Neural cell (in vitro differentiated cells): Measurements from ENCODE around the gene HOXB4. TPM values are rescaled to one million over a fixed set of nuclear protein-coding genes. Genes with fewer than 3 reads are reported as not detected.

ENCODE experiments used
- H2AFZ ChIP-seq: fragments of 200-600, 300-800 bp; sonication (generic), shearing (Covaris generic); 2 replicates; pipeline ENCODE4 v1.6.0; 2014; ENCODE audit warnings: low read depth, mild to moderate bottlenecking, antibody characterized with exemption, low read length, moderate library complexity
- H3F3A ChIP-seq: fragments of 200-600 bp; shearing (Covaris generic); 2 replicates; pipeline ENCODE4 v1.6.1; 2016; ENCODE audit warnings: mild to moderate bottlenecking, moderate library complexity, mixed read lengths, antibody characterized with exemption, low read length; ENCODE audit not compliant: insufficient read depth, poor library complexity, severe bottlenecking
- H3K27ac ChIP-seq: fragments of 200-600, 300-800 bp; sonication (generic), shearing (Covaris generic); 2 replicates; pipeline ENCODE4 v1.5.1; 2014; ENCODE audit warnings: mild to moderate bottlenecking, low read length, moderate library complexity
- H3K27me3 ChIP-seq: fragments of 300-800, 200-600 bp; sonication (generic), shearing (Covaris generic); 2 replicates; pipeline ENCODE4 v1.6.0; 2014; ENCODE audit warnings: mild to moderate bottlenecking, low read depth, low read length, moderate library complexity; ENCODE audit not compliant: insufficient read depth
- H3K36me3 ChIP-seq: fragments of 300-800, 200-600 bp; sonication (generic), shearing (Covaris generic); 2 replicates; pipeline ENCODE4 v1.5.1; 2014; ENCODE audit warnings: mild to moderate bottlenecking, antibody characterized with exemption, low read length, moderate library complexity; ENCODE audit not compliant: insufficient read depth
- H3K4me2 ChIP-seq: fragments of 300-800, 200-600 bp; sonication (generic), shearing (Covaris generic); 2 replicates; pipeline ENCODE4 v1.6.0; 2014; ENCODE audit warnings: mild to moderate bottlenecking, low read length
- H3K4me3 ChIP-seq: fragments of 300-800, 200-600 bp; sonication (generic), shearing (Covaris generic); 2 replicates; pipeline ENCODE4 v1.5.1; 2014; ENCODE audit warnings: mild to moderate bottlenecking, low read length, moderate library complexity
- H3K79me2 ChIP-seq: fragments of 200-600 bp; shearing (Covaris generic); replicated peaks from 2 replicates; pipeline ENCODE4 v1.6.0; 2014; ENCODE audit warnings: mild to moderate bottlenecking, low read length, moderate library complexity; ENCODE audit not compliant: insufficient read depth
- H3K9ac ChIP-seq: fragments of 300-800, 200-600 bp; sonication (generic), shearing (Covaris generic); 2 replicates; pipeline ENCODE4 v1.6.1; 2016; ENCODE audit warnings: mild to moderate bottlenecking, low read length, mixed read lengths
- H3K9me2 ChIP-seq: fragments of 200-600 bp; shearing (Covaris generic); 2 replicates; pipeline ENCODE4 v1.6.1; 2016; ENCODE audit warnings: mild to moderate bottlenecking, low read length, mixed read lengths; ENCODE audit not compliant: insufficient read depth
- H3K9me3 ChIP-seq: fragments of 200-600, 300-800 bp; sonication (generic), shearing (Covaris generic); 2 replicates; pipeline ENCODE4 v1.6.1; 2016; ENCODE audit warnings: mild to moderate bottlenecking, mixed run types, low read length, moderate library complexity, mixed read lengths
- H4K20me1 ChIP-seq: fragments of 200-600 bp; shearing (Covaris generic); 2 replicates; pipeline ENCODE4 v1.6.1; 2016; ENCODE audit warnings: mild to moderate bottlenecking, mixed run types; ENCODE audit not compliant: insufficient read depth
- CTCF ChIP-seq: fragments of 450-650 bp; IDR thresholded peaks from 2 replicates; pipeline ENCODE4 v1.5.1; 2014; ENCODE audit warnings: antibody characterized with exemption, mild to moderate bottlenecking, moderate library complexity; ENCODE audit not compliant: poor library complexity, severe bottlenecking
- EP300 ChIP-seq: fragments of 450-650 bp; conservative IDR thresholded peaks from 2 replicates; pipeline ENCODE4 v1.6.1; 2014; ENCODE audit warnings: antibody characterized with exemption, mild to moderate bottlenecking, moderate library complexity; ENCODE audit not compliant: poor library complexity, severe bottlenecking
- EZH2 ChIP-seq: fragments of 200-600, 300-800 bp; shearing (Covaris generic), sonication (generic); IDR thresholded peaks from 2 replicates; pipeline ENCODE4 v1.6.1; 2014; ENCODE audit warnings: antibody characterized with exemption, low read length, borderline replicate concordance, mild to moderate bottlenecking; ENCODE audit not compliant: insufficient read depth, poor library complexity, severe bottlenecking
- MXI1 ChIP-seq: fragments of 450-650 bp; conservative IDR thresholded peaks from 2 replicates; pipeline ENCODE4 v1.6.1; 2014; ENCODE audit warnings: antibody characterized with exemption, mild to moderate bottlenecking; ENCODE audit not compliant: poor library complexity, severe bottlenecking
- POLR2AphosphoS5 ChIP-seq: IDR thresholded peaks from 2 replicates; pipeline ENCODE4 v1.6.1; 2012
- RAD21 ChIP-seq: fragments of 450-650 bp; conservative IDR thresholded peaks from 2 replicates; pipeline ENCODE4 v1.6.1; 2014; ENCODE audit warnings: antibody characterized with exemption, mild to moderate bottlenecking, moderate library complexity
- SMC3 ChIP-seq: fragments of 450-650 bp; conservative IDR thresholded peaks from 2 replicates; pipeline ENCODE4 v1.6.1; 2014; ENCODE audit warnings: antibody characterized with exemption, mild to moderate bottlenecking, moderate library complexity; ENCODE audit not compliant: poor library complexity
- TAF1 ChIP-seq: IDR thresholded peaks from 2 replicates; pipeline ENCODE4 v1.6.1; 2012; ENCODE audit warnings: low read depth
- polyA plus RNA-seq: library from polyadenylated mRNA; depleted of rRNA; stranded (reverse); fragments of >200 nt; gene quantifications from 2 replicates; pipeline ENCODE4 v1.2.3, GENCODE V29; 2014

The HOXB4 gene
- polyA plus RNA-seq, 1 donor from 2014 or later, result not detected

DNA sequence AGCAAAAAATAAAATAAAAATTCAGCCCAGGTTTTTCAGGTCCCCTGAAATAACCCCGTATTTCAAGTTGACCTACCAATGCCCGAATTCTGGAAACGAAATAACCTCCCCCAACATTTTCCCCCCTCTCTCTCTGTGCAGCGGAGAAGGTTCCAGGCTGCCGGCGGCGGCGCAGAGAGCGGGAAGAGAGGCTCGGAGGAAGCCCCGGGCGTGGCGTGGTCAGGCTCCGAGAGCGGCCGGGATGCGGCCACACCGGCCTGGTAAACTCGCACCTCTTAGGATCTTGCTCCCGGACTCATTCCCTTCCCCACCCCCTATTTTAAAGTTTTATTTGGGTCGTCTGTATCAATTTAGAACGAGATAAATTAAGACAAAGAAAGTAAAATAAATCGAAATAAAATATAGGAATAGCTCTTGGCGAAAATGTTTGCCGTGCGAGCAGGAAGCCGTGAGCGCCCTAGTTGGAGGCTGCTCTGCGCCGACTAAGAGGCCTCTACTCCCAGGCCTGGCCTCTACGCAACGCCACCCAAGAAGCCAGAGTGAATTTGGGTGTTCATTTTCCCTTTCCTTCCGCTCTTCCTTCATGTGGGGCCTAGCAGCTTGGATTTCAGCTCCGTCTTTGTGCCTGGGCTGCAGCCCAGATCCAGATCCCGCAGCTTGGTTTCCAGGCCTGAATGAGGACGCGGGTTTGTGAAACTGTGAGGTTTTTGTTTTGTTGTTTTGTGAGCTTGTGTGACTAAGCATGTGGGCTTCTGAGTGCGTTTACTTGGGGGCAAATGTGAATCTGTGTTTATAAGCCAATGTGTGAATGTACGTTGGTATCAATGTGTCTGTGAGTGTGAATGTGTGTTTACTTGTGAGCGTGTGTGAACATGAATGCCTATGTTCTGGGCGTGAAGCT lies 28.1 kb upstream of the HOXB4 start:
- H3K27ac ChIP-seq, result no peak overlapping the region
- H3K36me3 ChIP-seq, result no peaks in the 10 kb centered on the region
- no peaks in the 10 kb centered on the region for H4K20me1 ChIP-seq
- H3K4me3 ChIP-seq, result no peak overlapping the region
- no peak overlapping the region for H3K4me2 ChIP-seq
- H3F3A ChIP-seq, result no peaks in the 10 kb centered on the region
- no peak overlapping the region for H2AFZ ChIP-seq
- TF ChIP-seq MXI1 (no peak), SMC3 (no peak), TAF1 (no peak), CTCF (no peak), RAD21 (no peak), EZH2 (no peak)
- peaks cover 31% of the 10 kb centered on the region for H3K9me3 ChIP-seq
- no peak overlapping the region for H3K9ac ChIP-seq
- H3K27me3 ChIP-seq, result peaks cover 99% of the 10 kb centered on the region
- no peaks in the 10 kb centered on the region for H3K9me2 ChIP-seq
- H3K79me2 ChIP-seq, result no peaks in the 10 kb centered on the region

GRCh38 chr17:48605409-48605919 lies 27.3 kb upstream of the HOXB4 start:
- Histone ChIP-seq H3K4me3 (no peak overlapping the region), H3K9ac (no peak overlapping the region), H3K9me2 (no peaks in the 10 kb centered on the region), H4K20me1 (no peaks in the 10 kb centered on the region), H2AFZ (no peak overlapping the region), H3K27me3 (peaks cover 99% of the 10 kb centered on the region), H3K27ac (no peak overlapping the region), H3K36me3 (no peaks in the 10 kb centered on the region), H3K4me2 (no peak overlapping the region), H3F3A (no peaks in the 10 kb centered on the region), H3K79me2 (no peaks in the 10 kb centered on the region), H3K9me3 (peaks cover 31% of the 10 kb centered on the region)
- no peak for TF ChIP-seq MXI1
- no peak for TF ChIP-seq EP300
- TF ChIP-seq SMC3, result no peak
- no peak for TF ChIP-seq TAF1
- no peak for TF ChIP-seq EZH2
- no peak for TF ChIP-seq POLR2AphosphoS5

DNA sequence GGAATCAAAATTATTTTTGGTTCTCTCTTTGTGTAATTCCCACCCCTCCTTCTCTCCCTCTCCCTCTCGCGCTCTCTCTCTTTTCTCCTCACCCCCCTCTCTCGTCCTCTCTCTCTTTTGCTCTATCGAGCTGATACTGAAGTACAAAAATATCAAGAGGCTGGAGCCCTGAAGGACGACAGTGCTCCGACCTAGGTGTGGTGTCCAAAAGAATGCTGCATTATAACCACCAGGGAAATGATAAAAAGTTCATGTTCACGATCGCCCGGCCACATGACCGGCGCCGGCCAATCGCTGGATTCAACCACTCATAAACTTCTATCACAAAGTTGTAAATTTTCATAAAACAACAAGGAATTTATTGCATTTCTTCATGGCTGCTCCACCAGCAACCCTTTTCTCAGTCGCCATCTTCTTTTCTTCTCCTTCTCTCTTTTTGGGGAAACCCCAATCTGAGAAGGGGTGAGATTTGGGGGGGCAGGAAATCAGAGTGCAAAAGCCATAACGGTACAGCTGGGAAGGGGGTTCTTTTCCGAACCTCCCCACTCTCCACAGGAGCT lies 26.7 kb upstream of the HOXB4 start, which contains the start of gene HOXB6:
HOXB6 (minus strand) TSS at position 217 of the 560 bp plus-strand sequence. CDS start 6,836 bp downstream, outside the sequence.
- Histone ChIP-seq H4K20me1 (no peaks in the 10 kb centered on the region), H3K27ac (no peak within 1 kb of the TSS), H3K9ac (no peak within 1 kb of the TSS), H3K27me3 (peaks cover 99% of the 10 kb centered on the region), H3K4me2 (no peak within 1 kb of the TSS), H3K36me3 (no peaks in the 10 kb centered on the region), H3K9me2 (no peaks in the 10 kb centered on the region), H3F3A (no peaks in the 10 kb centered on the region), H3K79me2 (no peaks in the 10 kb centered on the region), H2AFZ (no peak within 1 kb of the TSS), H3K4me3 (no peak within 1 kb of the TSS), H3K9me3 (peaks cover 31% of the 10 kb centered on the region)
- no peak for TF ChIP-seq EZH2
- TF ChIP-seq EP300, result no peak
